GM12864 (cell line): ENCODE measurements around the gene EVA1C.

Experiments used
- DNase-seq: peaks from one replicate; pipeline ENCODE4 v3.0.0-alpha.2; 2011; ENCODE audit warnings: low read depth
- H3K4me3 ChIP-seq: 2 replicates; pipeline ENCODE4 v1.5.1; 2011; ENCODE audit warnings: mild to moderate bottlenecking, low read depth, low read length, control low read depth
- TF ChIP-seq, protein P1 (sequence below): IDR thresholded peaks from 2 replicates; pipeline ENCODE4 v1.5.1; 2011; ENCODE audit warnings: low read depth, mild to moderate bottlenecking, moderate library complexity, low read length, control low read depth, inconsistent platforms; ENCODE audit errors: missing control alignments

Gene EVA1C

DNA sequence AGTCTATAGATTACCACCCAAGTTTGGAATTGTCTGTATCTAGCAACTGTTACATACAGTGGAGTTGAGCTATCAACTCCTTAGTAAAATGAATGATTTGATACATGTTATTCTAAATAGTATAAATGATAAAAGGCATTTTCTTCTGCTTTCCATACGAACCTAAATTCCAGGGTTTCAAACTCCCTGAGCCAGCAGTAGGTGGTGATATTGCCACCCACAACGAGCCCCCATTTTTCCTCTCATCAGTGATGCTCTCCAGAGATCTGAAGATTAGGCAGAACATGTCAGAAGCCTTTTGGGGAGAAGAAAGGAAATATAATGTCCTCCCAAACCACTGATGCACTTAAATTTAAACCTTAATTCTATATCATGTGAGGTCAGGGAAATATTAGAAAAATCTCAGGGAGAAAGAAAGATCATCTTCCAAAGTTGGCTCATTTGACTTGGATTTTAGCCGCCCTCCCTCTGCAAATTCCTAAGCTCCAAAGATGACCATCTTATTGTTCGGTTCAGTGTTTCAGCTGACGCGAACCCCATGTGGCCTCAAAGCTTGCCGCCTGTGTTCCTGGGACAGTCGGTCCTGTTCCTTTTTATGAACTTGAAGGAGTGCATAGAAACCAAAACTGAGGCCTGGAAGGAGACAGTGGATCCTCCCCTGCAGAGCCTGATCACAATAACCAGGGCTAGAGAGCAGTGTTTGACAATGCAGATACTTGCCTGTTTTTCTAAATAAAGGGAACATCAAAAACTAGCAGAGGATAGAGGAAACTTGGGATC is 2.3 kb downstream of the EVA1C start:
- TF ChIP-seq, protein P1, sequence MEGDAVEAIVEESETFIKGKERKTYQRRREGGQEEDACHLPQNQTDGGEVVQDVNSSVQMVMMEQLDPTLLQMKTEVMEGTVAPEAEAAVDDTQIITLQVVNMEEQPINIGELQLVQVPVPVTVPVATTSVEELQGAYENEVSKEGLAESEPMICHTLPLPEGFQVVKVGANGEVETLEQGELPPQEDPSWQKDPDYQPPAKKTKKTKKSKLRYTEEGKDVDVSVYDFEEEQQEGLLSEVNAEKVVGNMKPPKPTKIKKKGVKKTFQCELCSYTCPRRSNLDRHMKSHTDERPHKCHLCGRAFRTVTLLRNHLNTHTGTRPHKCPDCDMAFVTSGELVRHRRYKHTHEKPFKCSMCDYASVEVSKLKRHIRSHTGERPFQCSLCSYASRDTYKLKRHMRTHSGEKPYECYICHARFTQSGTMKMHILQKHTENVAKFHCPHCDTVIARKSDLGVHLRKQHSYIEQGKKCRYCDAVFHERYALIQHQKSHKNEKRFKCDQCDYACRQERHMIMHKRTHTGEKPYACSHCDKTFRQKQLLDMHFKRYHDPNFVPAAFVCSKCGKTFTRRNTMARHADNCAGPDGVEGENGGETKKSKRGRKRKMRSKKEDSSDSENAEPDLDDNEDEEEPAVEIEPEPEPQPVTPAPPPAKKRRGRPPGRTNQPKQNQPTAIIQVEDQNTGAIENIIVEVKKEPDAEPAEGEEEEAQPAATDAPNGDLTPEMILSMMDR = no peak
- no peak overlapping the region for H3K4me3 ChIP-seq
- no peak for DNase-seq

DNA sequence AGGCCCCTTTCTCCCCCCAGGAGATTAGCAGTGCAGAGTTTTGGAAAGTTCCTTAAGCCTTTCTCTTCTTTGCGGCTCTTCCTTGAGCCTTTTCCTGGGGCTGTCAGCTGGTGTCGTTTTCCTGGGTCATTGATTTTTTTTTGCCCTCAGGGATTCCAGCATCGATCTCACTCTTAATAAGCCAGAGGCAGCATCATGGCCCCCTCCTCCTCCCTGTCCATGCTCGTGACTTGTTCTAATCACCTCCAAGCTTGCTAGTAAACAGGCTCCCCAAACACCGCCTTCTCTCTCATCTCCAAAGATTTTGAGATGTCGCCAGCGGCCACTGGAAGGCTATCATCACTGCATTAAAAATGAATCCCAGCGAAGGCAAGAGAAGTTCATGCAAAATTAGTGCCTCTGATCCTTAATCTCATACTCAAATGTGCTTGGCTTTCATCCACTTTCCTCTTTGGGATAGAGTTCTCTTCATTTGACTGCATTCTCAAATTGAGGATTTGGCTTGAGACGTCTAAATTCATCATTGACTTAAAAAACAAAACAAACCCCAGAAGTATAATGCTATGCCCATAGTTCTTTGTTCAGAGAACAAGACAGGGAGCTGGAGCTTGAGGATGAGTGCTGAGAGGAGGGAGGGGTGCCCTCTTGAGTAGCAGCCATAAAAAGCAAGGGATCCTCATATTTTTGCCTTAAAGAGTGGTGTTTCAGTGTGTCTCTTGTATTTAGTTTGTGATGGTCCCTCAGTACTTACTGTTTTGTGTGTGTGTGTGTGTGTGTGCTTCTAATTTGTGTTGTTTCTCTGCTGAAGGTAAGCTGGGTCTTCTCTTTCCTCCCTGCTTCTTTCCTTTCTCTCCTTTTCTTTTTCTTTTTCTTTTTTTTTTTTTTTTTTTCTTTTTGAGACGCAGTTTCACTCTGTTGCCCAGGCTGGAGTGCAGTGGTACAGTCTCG is 3.2 kb downstream of the EVA1C start:
- DNase-seq = no peak
- H3K4me3 ChIP-seq = no peak overlapping the region
- TF ChIP-seq, protein P1 = no peak

DNA sequence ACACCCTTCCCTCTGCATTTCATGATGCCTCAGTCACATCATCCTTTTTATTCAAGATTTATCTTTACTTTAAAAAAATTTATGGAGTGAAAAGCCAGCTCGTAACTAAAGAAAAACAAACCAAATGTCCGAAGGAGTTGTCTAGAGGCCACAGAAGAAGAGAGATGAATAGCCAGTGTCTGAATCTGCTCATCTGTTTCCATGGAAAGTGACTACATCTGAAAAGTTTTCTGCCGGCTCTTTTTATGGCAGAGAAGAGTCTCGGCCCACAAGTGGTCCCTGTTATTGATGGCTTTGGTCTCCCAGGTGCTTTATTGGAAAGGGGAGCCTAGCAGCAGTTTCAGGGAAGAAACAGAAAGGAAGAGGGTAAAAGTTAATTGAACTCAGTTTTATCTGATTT is 5.6 kb downstream of the EVA1C start:
- TF ChIP-seq, protein P1 = no peak

DNA sequence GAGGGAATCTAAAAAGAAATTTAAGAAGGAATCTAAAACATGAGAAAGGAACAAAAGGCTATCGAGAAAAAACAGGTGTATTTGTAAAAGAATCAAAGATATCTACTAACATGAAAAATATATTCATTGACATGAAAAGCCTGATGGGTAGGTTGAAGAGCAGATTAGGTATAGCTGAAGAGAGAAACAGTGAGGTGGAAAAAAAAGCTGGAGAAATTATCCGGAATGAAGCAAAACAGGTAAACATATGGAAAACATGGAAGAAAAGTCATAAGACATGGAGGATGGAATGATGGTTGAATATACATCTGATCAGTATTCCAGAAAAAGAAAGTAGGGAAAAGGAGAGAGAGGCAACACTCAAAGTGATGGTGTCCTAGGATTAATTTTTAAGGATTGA is 9.6 kb downstream of the EVA1C start:
- no peak overlapping the region for H3K4me3 ChIP-seq
- DNase-seq = no peak
- TF ChIP-seq, protein P1 = no peak

More for the DNA sequence above, 5.6 kb downstream of the EVA1C start:
- DNase-seq = no peak
- no peak overlapping the region for H3K4me3 ChIP-seq

DNA sequence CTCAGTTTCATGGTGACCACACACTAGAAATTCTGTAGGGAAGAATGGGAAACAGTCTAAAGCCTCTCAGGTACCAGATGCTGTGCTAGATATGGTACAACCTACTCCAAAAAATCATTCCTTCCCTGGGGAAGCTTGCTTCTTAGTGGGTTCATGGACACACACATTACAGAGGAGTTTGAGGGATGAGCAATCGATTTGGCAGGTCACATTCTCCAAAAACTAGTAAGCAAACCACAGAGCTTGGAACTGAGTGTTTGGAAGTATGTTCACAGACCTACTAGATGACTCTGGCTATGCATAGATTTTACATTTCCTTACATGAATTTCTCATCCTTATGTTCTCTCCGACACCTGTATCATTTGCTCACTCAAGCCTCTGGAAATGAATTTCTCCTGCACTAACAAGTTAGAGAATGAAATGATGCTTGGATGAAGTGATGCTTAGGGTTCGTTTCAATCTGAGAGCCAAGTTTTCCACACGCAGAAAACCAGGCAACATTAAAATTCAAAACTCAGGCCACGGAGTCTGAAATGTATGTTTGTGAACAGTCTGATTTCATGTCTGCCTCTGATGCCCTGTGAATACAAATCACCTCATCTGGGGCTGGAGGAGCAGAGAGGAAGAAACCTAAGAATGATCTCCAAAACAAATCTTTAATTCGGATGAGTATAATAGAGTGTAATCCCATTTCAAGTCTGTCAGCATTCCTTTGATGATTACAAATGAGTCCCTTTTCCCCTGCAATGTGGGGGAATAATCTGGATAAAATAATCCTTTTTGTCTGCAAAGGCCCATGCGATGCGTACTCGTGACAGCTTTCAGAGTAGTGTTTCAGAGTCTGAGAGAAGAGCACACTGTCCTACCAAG is 11.0 kb downstream of the EVA1C start:
- TF ChIP-seq, protein P1 = no peak
- no peak for DNase-seq
- H3K4me3 ChIP-seq = no peak overlapping the region

DNA sequence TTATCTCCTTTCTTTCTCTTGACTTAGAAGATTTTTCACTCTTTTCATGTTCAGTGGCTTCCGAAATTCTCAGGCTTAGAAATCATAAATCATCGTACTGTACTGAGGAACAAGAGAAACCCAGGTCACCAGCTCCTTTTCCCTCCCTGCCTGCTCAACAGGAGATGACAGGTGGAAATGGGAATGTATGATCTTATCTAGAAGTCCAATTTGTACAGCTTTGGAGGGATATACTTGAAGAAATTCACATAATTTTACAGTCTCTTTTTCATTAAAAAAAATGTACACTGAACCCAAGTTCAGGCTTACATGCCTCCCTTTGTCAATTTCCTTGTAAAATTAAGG is 11.7 kb downstream of the EVA1C start:
- TF ChIP-seq, protein P1 = no peak
- no peak for DNase-seq
- H3K4me3 ChIP-seq = no peak overlapping the region
